GM12865 (cell line): ENCODE results near the gene GPR158.

Source experiments
- DNase-seq: peaks from one replicate; pipeline ENCODE4 v3.0.0; 2010; ENCODE audit warnings: low read depth
- H3K4me3 ChIP-seq: 2 replicates; pipeline ENCODE4 v1.5.1; 2011; ENCODE audit warnings: mild to moderate bottlenecking, low read depth, low read length, control low read depth
- TF ChIP-seq, protein P1 (sequence below): IDR thresholded peaks from 2 replicates; pipeline ENCODE4 v1.5.1; 2011; ENCODE audit warnings: low read length, control low read depth, low read depth, inconsistent platforms; ENCODE audit not compliant: insufficient read depth; ENCODE audit errors: missing control alignments

Gene GPR158

GRCh38 chr10:25633542-25633941 lies 458.7 kb downstream of the GPR158 start:
- TF ChIP-seq, protein P1, sequence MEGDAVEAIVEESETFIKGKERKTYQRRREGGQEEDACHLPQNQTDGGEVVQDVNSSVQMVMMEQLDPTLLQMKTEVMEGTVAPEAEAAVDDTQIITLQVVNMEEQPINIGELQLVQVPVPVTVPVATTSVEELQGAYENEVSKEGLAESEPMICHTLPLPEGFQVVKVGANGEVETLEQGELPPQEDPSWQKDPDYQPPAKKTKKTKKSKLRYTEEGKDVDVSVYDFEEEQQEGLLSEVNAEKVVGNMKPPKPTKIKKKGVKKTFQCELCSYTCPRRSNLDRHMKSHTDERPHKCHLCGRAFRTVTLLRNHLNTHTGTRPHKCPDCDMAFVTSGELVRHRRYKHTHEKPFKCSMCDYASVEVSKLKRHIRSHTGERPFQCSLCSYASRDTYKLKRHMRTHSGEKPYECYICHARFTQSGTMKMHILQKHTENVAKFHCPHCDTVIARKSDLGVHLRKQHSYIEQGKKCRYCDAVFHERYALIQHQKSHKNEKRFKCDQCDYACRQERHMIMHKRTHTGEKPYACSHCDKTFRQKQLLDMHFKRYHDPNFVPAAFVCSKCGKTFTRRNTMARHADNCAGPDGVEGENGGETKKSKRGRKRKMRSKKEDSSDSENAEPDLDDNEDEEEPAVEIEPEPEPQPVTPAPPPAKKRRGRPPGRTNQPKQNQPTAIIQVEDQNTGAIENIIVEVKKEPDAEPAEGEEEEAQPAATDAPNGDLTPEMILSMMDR = no peak
- no peak overlapping the region for H3K4me3 ChIP-seq
- no peak for DNase-seq

DNA sequence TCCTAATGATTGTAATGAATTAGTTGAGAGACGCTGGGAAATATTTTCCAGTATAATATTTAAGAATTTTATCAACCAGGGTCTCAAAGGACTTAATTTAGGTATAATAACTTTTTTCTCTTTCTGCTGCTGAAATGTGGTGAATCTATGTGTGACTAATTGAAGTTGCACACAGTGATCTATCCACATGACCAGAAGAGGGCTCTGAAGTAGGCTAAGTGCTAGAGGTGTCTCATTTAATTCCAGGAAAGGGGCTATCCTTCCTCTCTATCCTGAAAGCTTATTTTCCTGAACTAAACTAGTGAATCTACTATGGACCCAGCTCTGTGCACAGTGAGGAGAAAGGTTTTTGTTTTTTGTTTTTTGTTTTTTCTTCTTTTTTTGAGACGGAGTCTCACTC lies 464.8 kb downstream of the GPR158 start:
- no peak for DNase-seq
- no peak overlapping the region for H3K4me3 ChIP-seq
- TF ChIP-seq, protein P1 = no peak

DNA sequence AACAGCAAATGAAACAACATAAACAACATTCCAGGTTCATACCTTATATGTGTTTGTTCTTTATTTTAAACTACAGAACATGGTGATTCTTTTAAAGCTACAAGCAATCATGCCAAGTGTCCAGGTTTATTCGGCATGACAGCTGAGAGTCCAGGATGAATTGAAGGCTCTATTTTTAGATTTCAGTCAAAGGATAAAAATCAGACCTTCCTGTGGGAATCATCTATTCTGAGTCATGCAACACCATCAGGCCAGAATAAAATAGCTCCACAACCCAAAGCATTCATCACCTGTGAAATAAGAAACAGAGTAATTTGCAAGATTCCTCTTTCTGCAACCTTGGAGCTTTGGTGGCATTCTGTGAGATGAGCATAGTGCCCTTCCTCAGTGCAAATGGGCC lies 466.8 kb downstream of the GPR158 start:
- no peak for DNase-seq

DNA sequence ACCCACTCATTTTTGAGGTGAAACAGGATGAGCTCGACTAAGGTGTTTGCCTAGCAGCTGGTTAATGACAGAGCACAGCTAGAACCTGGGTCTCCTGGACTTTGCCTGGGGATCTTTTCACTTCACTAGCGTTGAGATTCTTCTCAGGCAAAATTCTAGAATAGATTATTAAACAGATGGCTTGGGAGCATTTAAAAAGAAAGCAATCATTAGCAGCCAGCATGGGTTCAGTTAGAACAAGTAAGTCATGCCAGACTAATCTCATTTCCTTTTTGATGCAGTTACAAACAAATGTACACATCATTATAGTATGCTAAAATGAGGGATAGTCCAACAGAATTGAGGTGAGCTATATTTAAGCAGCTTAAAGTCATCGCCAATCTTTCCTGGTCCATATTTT lies 467.9 kb downstream of the GPR158 start:
- TF ChIP-seq, protein P1 = no peak
- H3K4me3 ChIP-seq = no peak overlapping the region
- no peak for DNase-seq

More for the DNA sequence above, 466.8 kb downstream of the GPR158 start:
- TF ChIP-seq, protein P1 = no peak
- H3K4me3 ChIP-seq = no peak overlapping the region

DNA sequence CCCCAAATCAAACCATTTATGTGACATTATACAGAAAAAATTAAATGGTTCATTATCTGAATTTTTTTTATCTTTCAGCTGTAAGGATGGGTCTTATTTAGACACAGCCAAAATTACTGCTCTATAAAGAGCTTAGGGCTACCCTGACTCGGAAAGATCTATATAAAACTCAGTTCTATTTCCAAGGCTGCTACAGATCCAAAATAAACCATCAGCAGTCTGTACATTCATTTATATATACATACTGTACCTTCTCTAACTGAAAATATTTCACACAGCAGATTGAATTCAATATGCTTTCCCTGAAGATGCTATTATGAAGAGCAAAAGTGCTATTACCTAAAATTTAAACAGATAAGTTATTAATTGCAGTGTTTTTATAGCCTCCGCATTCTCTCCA lies 471.6 kb downstream of the GPR158 start:
- no peak overlapping the region for H3K4me3 ChIP-seq
- TF ChIP-seq, protein P1 = no peak

DNA sequence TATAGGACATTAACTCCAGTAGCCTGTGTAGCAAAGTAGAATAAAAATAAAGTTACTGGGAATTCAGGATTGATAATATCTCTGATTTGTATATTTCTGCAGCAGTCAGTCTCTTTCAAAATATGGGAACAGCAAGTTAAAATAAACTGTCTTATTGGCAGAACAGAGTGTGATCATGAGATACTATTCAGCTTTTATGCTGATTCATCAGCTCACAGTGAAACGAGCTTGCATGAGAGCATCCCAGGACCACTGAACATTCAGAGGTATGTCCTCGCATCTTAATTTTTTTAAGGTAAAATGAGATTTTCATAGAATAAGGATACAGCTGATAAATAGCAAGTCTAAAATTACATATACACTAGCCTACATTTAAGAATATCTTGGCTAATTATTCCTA lies 476.7 kb downstream of the GPR158 start:
- TF ChIP-seq, protein P1 = no peak
- no peak for DNase-seq
- H3K4me3 ChIP-seq = no peak overlapping the region

More for the DNA sequence above, 471.6 kb downstream of the GPR158 start:
- DNase-seq = no peak
